ENCODE data around the gene FNDC8. TPM values are rescaled to one million over a fixed set of nuclear protein-coding genes. Genes with fewer than 3 reads are reported as not detected.

FNDC8 gene
- total and polyA plus RNA-seq, 2 of the 4 experiments (the other 2 are of a cell fraction), result not detected

DNA sequence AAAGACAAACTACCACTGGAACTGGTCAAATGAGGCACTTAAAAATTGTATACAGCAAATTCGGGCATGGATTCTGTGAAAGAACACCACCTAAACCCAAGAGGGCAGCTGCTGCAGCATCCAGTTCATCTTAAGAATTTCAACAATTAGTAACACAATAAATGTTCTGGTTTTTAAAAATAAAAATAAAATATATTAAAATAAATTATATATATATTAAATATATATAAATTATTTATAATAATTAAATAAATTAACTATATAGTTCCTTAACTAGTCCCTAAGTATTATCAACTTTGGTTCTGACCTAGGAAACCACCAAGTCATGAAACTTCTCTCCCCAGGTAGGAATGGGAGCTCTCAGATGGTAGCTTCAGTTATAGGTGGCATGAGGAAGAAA, 44.5 kb upstream of the FNDC8 start:
- intact Hi-C loops (cut with micrococcal nuclease), result loop anchor here (5.0 kb wide), 1 partner anchor 35 kb away; no protein-coding TSS in a partner anchor
- Histone ChIP-seq H2BK5ac (ENCODE audit: low read depth, low read length, poor library complexity, severe bottlenecking) (no peak overlapping the region), H3K79me1 (ENCODE audit: low read depth in 1 of 2, low read length in 2 of 2) (peaks cover 41 to 73% of the 10 kb centered on the region in 2 experiments), H2AK9ac (replicated peaks; ENCODE audit: low read depth, low read length, poor library complexity) (no peak overlapping the region), H4K91ac (ENCODE audit: insufficient read depth, low read depth, low read length) (no peak overlapping the region), H3K4me3 (ENCODE audit: insufficient read depth, low read depth, low read length) (no peak overlapping the region), H3K4me1 (ENCODE audit: control insufficient read depth, insufficient read depth, low read length) (peaks cover 13% of the 10 kb centered on the region), H3K56ac (ENCODE audit: extremely low read depth, insufficient read depth, low read length) (no peak overlapping the region), H3K4ac (ENCODE audit: low read depth, low read length) (no peak overlapping the region), H2AK5ac (ENCODE audit: low read depth, low read length) (no peak overlapping the region), H3K27ac (ENCODE audit: insufficient read depth, low read length) (no peak overlapping the region), H3K23ac (ENCODE audit: low read depth, low read length) (no peak overlapping the region), H2BK120ac (ENCODE audit: low read depth, low read length) (no peak overlapping the region), H2BK15ac (ENCODE audit: low read depth, low read length) (no peak overlapping the region), H3K36me3 (ENCODE audit: control insufficient read depth, insufficient read depth, low read length) (no peaks in the 10 kb centered on the region), H3K9me1 (ENCODE audit: insufficient read depth, low read length) (peaks cover 9% of the 10 kb centered on the region; the same call in 1 of the 2 replicates), H3K14ac (replicated peaks; ENCODE audit: low read depth, low read length) (no peak overlapping the region), H4K5ac (ENCODE audit: low read depth, low read length) (no peak overlapping the region), H4K8ac (ENCODE audit: low read depth in 2 of 2, low read length in 2 of 2) (no peak overlapping the region), H2BK20ac (ENCODE audit: low read depth, low read length) (no peak overlapping the region), H2AFZ (replicated peaks; ENCODE audit: low read length, poor library complexity) (no peak overlapping the region), H3K9ac (ENCODE audit: low read depth, low read length) (no peak overlapping the region), H3K4me2 (ENCODE audit: low read depth, low read length) (no peak overlapping the region), H3K18ac (ENCODE audit: low read depth, low read length) (no peak overlapping the region), H3K9me3 (ENCODE audit: control insufficient read depth, insufficient read depth, low read length) (no peaks in the 10 kb centered on the region), H4K20me1 (ENCODE audit: insufficient read depth, low read length) (peaks cover 16% of the 10 kb centered on the region; the same call in 1 of the 2 replicates), H3K27me3 (ENCODE audit: control insufficient read depth, insufficient read depth, low read length) (no peaks in the 10 kb centered on the region)
- no TSS peak for BruUV-seq (replicated peaks)
- no peak for DNase-seq
- in situ Hi-C loops (cut with MboI; ENCODE audit: low sequenced_read_pairs), result no loop called here
- CTCF ChIA-PET, result no interaction called here
- ATAC-seq (ENCODE audit: low read depth), result no peak
- POLR2A ChIA-PET (ENCODE audit: unreplicated experiment), result no interaction called here
- WGBS, 2 experiments (ENCODE audit: extremely low coverage in 2 of 2, insufficient read length in 1 of 2), result no CpG with 5 or more reads among the region's 1 CpG
- dilution Hi-C loops (cut with HindIII; ENCODE audit: low sequenced_read_pairs, unreplicated experiment), result no loop called here
- TF ChIP-seq MAZ (IDR thresholded peaks at IDR 0.05; ENCODE audit: borderline replicate concordance, low read depth, low read length), result no peak
- no peak for TF ChIP-seq RAD21 (IDR thresholded peaks at IDR 0.05; ENCODE audit: low read length)
